ENCODE results near the gene PAQR9. TPM values are rescaled to one million over a fixed set of nuclear protein-coding genes. Genes with fewer than 3 reads are reported as not detected.

PAQR9 gene
- total and polyA plus RNA-seq, 2 of the 13 experiments (the other 11 are each of a cell fraction or from before 2014, with no cell fraction given) = 3.7 to 10.3 TPM

- no peaks in the 10 kb centered on the region for H3K9me3 ChIP-seq (ENCODE audit: low read length)
- H3K27me3 ChIP-seq (ENCODE audit: control insufficient read depth in 1 of 2, insufficient read depth in 2 of 2, low read length in 2 of 2) = no peaks in the 10 kb centered on the region
- no peak overlapping the region for H3K9ac ChIP-seq (ENCODE audit: insufficient read depth, low read depth, low read length)
- no peak overlapping the region for H2AFZ ChIP-seq (ENCODE audit: low read length)
- no peak overlapping the region for H3K4me3 ChIP-seq (replicated peaks in 1 of 3; ENCODE audit: insufficient read depth in 1 of 3, low read depth in 2 of 3, low read length in 3 of 3)
- DNase-seq (ENCODE audit: low spot score) (no peak), ATAC-seq (peak; percentile 54), FAIRE-seq (no peak)
- intact Hi-C loops (cut with micrococcal nuclease; ENCODE audit: unreplicated experiment) (no loop called here), in situ Hi-C loops (cut with HindIII; ENCODE audit: extremely low pct_ligation_motif_present, low pct_unique_long_range_greater_than_20kb) (loop anchor here (5.0 kb wide), 1 partner anchor 56 kb away; no protein-coding TSS in a partner anchor)
- no peaks in the 10 kb centered on the region for H3K36me3 ChIP-seq (replicated peaks in 1 of 2; ENCODE audit: control insufficient read depth in 1 of 2, insufficient read depth in 2 of 2, low read length in 2 of 2)
- peak overlapping the region; percentile 18 for H3K27ac ChIP-seq (ENCODE audit: extremely low read length, insufficient read depth, low read length)
- 47% methylated on average over 3 of the region's 3 CpGs for WGBS (ENCODE audit: low lambda C conversion rate)
- H3K79me2 ChIP-seq (ENCODE audit: insufficient read depth, low read length) = no peaks in the 10 kb centered on the region
- peaks cover 56% of the 10 kb centered on the region for H3K4me1 ChIP-seq (ENCODE audit: insufficient read depth, low read length)
- ChIA-PET CTCF (ENCODE audit: low intra/inter-chr PET ratio, low total read pairs) (no interaction called here), POLR2A (no interaction called here)
- H3K4me2 ChIP-seq (ENCODE audit: low read depth, low read length) = peak overlapping the region; percentile 30; the same call in 1 of the 2 replicates
- no peaks in the 10 kb centered on the region for H4K20me1 ChIP-seq (ENCODE audit: insufficient read depth, low read length)
- BruUV-seq (replicated peaks) = no TSS peak
- TF ChIP-seq ZKSCAN1 (IDR thresholded peaks at IDR 0.05; ENCODE audit: low read length) (no peak), PHF21A (CRISPR knock-in tag; IDR thresholded peaks at IDR 0.05) (no peak), STAG1 (CRISPR knock-in tag; IDR thresholded peaks at IDR 0.05) (0 out of 2 replicates have a peak, but pooled peaks have one; percentile 6), SALL1 (CRISPR knock-in tag; IDR thresholded peaks at IDR 0.05) (peak; percentile 38; the same call in 1 of the 2 replicates), ZNF501 (CRISPR knock-in tag; IDR thresholded peaks at IDR 0.05) (0 out of 2 replicates have a peak, but pooled peaks have one; percentile 27), CTCF (CRISPR knock-in tag; IDR thresholded peaks at IDR 0.05) (0 out of 2 replicates have a peak, but pooled peaks have one; percentile 14), ZFY (CRISPR knock-in tag; IDR thresholded peaks at IDR 0.05) (0 out of 2 replicates have a peak, but pooled peaks have one; percentile 25), CAMTA2 (CRISPR knock-in tag; IDR thresholded peaks at IDR 0.05; ENCODE audit: borderline replicate concordance) (no peak), ZNF121 (CRISPR knock-in tag; IDR thresholded peaks at IDR 0.05) (no peak), ZBTB44 (CRISPR knock-in tag; IDR thresholded peaks at IDR 0.05) (no peak), ZNF710 (CRISPR knock-in tag; IDR thresholded peaks at IDR 0.05; ENCODE audit: borderline replicate concordance) (0 out of 2 replicates have a peak, but pooled peaks have one; percentile 24), PITX1 (CRISPR knock-in tag; IDR thresholded peaks at IDR 0.05) (0 out of 2 replicates have a peak, but pooled peaks have one; percentile 14), ZNF605 (CRISPR knock-in tag; IDR thresholded peaks at IDR 0.05) (no peak)
- TF ChIP-seq, protein P1, sequence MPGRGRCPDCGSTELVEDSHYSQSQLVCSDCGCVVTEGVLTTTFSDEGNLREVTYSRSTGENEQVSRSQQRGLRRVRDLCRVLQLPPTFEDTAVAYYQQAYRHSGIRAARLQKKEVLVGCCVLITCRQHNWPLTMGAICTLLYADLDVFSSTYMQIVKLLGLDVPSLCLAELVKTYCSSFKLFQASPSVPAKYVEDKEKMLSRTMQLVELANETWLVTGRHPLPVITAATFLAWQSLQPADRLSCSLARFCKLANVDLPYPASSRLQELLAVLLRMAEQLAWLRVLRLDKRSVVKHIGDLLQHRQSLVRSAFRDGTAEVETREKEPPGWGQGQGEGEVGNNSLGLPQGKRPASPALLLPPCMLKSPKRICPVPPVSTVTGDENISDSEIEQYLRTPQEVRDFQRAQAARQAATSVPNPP (CRISPR knock-in tag; IDR thresholded peaks at IDR 0.05) = 0 out of 2 replicates have a peak, but pooled peaks have one; percentile 43
- TF ChIP-seq, protein P2, sequence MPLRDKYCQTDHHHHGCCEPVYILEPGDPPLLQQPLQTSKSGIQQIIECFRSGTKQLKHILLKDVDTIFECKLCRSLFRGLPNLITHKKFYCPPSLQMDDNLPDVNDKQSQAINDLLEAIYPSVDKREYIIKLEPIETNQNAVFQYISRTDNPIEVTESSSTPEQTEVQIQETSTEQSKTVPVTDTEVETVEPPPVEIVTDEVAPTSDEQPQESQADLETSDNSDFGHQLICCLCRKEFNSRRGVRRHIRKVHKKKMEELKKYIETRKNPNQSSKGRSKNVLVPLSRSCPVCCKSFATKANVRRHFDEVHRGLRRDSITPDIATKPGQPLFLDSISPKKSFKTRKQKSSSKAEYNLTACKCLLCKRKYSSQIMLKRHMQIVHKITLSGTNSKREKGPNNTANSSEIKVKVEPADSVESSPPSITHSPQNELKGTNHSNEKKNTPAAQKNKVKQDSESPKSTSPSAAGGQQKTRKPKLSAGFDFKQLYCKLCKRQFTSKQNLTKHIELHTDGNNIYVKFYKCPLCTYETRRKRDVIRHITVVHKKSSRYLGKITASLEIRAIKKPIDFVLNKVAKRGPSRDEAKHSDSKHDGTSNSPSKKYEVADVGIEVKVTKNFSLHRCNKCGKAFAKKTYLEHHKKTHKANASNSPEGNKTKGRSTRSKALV (CRISPR knock-in tag; IDR thresholded peaks at IDR 0.05) = 0 out of 2 replicates have a peak, but pooled peaks have one; percentile 41
Measured at GRCh38 chr3:142926368-142926944, 37.0 kb downstream of the PAQR9 start.
